ENCODE results near the gene INO80. TPM values are rescaled to one million over a fixed set of nuclear protein-coding genes. Genes with fewer than 3 reads are reported as not detected.

Gene INO80
- total RNA-seq, 1 donor from 2014 or later = 20.9 TPM

GRCh38 chr15:40932649-40933516 lies 183.2 kb downstream of the INO80 start:
- Mint-ChIP-seq H3K27ac (ENCODE audit: unreplicated experiment) (no peak overlapping the region), H3K4me1 (ENCODE audit: unreplicated experiment) (peaks cover 32% of the 10 kb centered on the region), H3K9me3 (ENCODE audit: unreplicated experiment) (no peaks in the 10 kb centered on the region), H3K36me3 (ENCODE audit: unreplicated experiment) (no peaks in the 10 kb centered on the region), H3K27me3 (ENCODE audit: unreplicated experiment) (peaks cover 38% of the 10 kb centered on the region), H3K4me3 (ENCODE audit: unreplicated experiment) (no peak overlapping the region)
- no peak for TF ChIP-seq CTCF (IDR thresholded peaks at IDR 0.05)
- DNase-seq (ENCODE audit: extremely low spot score, unreplicated experiment) = no peak

- TF ChIP-seq CTCF (IDR thresholded peaks at IDR 0.05) = no peak
- no peak for DNase-seq (ENCODE audit: extremely low spot score, unreplicated experiment)
- Mint-ChIP-seq H3K4me3 (ENCODE audit: unreplicated experiment) (no peak overlapping the region), H3K27me3 (ENCODE audit: unreplicated experiment) (peaks cover 40% of the 10 kb centered on the region), H3K36me3 (ENCODE audit: unreplicated experiment) (no peaks in the 10 kb centered on the region), H3K4me1 (ENCODE audit: unreplicated experiment) (peaks cover 31% of the 10 kb centered on the region), H3K9me3 (ENCODE audit: unreplicated experiment) (no peaks in the 10 kb centered on the region), H3K27ac (ENCODE audit: unreplicated experiment) (no peak overlapping the region)
Observed at GRCh38 chr15:40932156-40932555, 183.9 kb downstream of the INO80 start.

GRCh38 chr15:40931300-40932142 lies 184.6 kb downstream of the INO80 start:
- H3K4me3 Mint-ChIP-seq (ENCODE audit: unreplicated experiment) = no peak overlapping the region
- H3K27me3 Mint-ChIP-seq (ENCODE audit: unreplicated experiment) = peaks cover 46% of the 10 kb centered on the region
- peaks cover 33% of the 10 kb centered on the region for H3K4me1 Mint-ChIP-seq (ENCODE audit: unreplicated experiment)
- TF ChIP-seq CTCF (IDR thresholded peaks at IDR 0.05) = no peak
- H3K27ac Mint-ChIP-seq (ENCODE audit: unreplicated experiment) = no peak overlapping the region
- H3K36me3 Mint-ChIP-seq (ENCODE audit: unreplicated experiment) = no peaks in the 10 kb centered on the region
- DNase-seq (ENCODE audit: extremely low spot score, unreplicated experiment) = no peak
- no peaks in the 10 kb centered on the region for H3K9me3 Mint-ChIP-seq (ENCODE audit: unreplicated experiment)

- no peak overlapping the region for H3K27ac Mint-ChIP-seq (ENCODE audit: unreplicated experiment)
- TF ChIP-seq CTCF (IDR thresholded peaks at IDR 0.05) = peak; percentile 46
- no peaks in the 10 kb centered on the region for H3K36me3 Mint-ChIP-seq (ENCODE audit: unreplicated experiment)
- peaks cover 50% of the 10 kb centered on the region for H3K27me3 Mint-ChIP-seq (ENCODE audit: unreplicated experiment)
- H3K4me1 Mint-ChIP-seq (ENCODE audit: unreplicated experiment) = peaks cover 36% of the 10 kb centered on the region
- no peaks in the 10 kb centered on the region for H3K9me3 Mint-ChIP-seq (ENCODE audit: unreplicated experiment)
- peak overlapping the region; percentile 76 for H3K4me3 Mint-ChIP-seq (ENCODE audit: unreplicated experiment)
- DNase-seq (ENCODE audit: extremely low spot score, unreplicated experiment) = no peak
Observed at GRCh38 chr15:40930430-40931299, 185.4 kb downstream of the INO80 start.

Data from osteocyte (in vitro differentiated cells).